ENCODE data around the gene NRIP3.
A peak's percentile ranks its signal among the peaks of the same experiment; 100 is the strongest.

DNA sequence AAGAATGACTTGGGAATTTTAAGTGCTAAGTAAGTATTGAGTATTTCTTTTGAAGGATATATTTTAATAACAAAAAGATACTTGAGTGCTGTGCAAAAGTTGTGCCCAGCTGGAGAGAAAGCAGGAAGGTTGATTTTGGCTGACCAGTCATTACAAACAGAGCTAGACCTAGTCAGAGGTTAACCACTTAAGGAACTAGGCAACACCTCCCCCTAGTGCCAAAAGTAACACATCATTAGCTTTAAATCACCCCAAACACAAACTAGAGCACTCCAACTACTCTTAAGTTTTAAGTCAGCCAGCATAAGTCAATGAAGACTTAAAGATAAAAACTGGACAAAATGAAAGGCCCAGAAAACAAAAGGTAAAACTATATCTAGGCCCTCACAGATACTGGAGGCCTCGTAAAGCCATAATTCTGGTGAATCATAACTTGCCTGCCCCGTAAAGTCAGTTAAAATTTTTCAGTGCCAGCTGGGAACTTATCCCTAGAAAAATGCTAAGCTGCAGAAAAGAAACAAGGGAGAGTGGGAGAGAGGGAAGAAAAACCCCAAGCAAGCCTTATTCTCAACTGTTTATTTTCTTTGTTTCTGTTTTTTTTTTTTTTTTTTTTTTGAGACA, 44.1 kb downstream of the NRIP3 start:
- TF ChIP-seq, protein P1, sequence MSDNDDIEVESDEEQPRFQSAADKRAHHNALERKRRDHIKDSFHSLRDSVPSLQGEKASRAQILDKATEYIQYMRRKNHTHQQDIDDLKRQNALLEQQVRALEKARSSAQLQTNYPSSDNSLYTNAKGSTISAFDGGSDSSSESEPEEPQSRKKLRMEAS (IDR thresholded peaks at IDR 0.05; ENCODE audit: low read depth, low read length), result no peak
- TF ChIP-seq POLR2A (IDR thresholded peaks at IDR 0.05; ENCODE audit: extremely low read depth, insufficient read length), result no peak
- TF ChIP-seq, protein P2, sequence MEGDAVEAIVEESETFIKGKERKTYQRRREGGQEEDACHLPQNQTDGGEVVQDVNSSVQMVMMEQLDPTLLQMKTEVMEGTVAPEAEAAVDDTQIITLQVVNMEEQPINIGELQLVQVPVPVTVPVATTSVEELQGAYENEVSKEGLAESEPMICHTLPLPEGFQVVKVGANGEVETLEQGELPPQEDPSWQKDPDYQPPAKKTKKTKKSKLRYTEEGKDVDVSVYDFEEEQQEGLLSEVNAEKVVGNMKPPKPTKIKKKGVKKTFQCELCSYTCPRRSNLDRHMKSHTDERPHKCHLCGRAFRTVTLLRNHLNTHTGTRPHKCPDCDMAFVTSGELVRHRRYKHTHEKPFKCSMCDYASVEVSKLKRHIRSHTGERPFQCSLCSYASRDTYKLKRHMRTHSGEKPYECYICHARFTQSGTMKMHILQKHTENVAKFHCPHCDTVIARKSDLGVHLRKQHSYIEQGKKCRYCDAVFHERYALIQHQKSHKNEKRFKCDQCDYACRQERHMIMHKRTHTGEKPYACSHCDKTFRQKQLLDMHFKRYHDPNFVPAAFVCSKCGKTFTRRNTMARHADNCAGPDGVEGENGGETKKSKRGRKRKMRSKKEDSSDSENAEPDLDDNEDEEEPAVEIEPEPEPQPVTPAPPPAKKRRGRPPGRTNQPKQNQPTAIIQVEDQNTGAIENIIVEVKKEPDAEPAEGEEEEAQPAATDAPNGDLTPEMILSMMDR (IDR thresholded peaks at IDR 0.05; ENCODE audit: low read depth, low read length), result peak; percentile 67

Measured in NB4 (cell line).